ENCODE data around the gene BDH1.

BDH1 gene

DNA sequence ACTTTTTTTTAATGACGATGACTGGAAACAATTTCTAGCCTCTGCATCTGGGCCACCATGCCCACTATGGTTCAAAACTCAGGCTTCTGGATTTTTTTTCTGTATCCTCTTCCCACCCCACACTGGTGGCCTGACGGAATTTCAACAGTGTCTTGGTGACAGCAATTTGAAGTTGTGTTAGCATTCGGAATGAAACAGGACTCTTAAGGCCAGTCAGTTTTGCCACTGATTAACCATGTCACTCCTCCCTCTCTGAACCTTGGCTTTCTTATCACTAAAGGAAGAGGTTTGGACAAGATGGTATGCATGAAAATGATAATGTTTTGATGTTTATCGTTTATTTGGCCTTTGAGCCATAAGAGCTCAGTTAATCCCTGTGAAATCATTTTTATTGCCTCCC is 41.6 kb upstream of the BDH1 start:
- H3K4me3 ChIP-seq (ENCODE audit: control insufficient read depth, low read depth, low read length), result no peak overlapping the region
- TF ChIP-seq, protein P1, sequence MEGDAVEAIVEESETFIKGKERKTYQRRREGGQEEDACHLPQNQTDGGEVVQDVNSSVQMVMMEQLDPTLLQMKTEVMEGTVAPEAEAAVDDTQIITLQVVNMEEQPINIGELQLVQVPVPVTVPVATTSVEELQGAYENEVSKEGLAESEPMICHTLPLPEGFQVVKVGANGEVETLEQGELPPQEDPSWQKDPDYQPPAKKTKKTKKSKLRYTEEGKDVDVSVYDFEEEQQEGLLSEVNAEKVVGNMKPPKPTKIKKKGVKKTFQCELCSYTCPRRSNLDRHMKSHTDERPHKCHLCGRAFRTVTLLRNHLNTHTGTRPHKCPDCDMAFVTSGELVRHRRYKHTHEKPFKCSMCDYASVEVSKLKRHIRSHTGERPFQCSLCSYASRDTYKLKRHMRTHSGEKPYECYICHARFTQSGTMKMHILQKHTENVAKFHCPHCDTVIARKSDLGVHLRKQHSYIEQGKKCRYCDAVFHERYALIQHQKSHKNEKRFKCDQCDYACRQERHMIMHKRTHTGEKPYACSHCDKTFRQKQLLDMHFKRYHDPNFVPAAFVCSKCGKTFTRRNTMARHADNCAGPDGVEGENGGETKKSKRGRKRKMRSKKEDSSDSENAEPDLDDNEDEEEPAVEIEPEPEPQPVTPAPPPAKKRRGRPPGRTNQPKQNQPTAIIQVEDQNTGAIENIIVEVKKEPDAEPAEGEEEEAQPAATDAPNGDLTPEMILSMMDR (conservative IDR thresholded peaks at IDR 0.05; ENCODE audit: control insufficient read depth, insufficient read depth, low read depth, low read length), result no peak
- DNase-seq (ENCODE audit: low read depth), result no peak

DNA sequence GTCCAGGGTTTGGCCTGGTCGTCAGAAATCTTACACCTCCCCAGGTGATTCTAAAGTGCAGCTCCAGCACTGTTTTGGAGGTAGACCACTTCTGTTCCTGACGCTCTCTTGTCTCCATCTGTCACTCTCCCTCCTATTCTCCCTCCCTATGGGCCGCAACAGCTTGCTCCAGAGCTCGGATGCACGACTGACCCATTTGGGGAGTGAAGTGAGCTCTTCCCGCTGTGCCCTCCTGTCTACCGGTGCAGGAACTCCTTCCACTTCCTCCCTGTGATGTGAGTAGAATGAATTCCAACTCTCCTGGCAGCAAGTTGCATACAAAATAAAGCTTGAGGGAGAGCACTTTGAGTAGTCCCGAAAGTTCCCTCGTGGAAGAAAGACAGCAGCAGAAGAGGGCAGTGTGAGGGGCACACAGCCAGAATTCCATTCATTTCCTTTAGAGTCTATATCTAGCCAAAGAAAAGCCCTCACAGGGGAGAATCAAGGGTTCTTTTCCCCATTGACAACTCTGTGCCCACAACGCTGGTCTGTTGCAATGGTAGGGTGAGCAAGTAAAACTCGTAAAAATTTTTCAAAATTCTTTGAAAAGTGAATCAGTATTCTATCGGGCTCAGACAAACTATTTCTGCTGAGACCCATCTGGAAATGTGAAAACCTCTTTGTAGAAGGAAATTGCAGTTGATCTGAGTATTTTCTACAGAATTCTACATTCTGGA is 39.9 kb upstream of the BDH1 start:
- no peak for DNase-seq (ENCODE audit: low read depth)
- no peak overlapping the region for H3K4me3 ChIP-seq (ENCODE audit: control insufficient read depth, low read depth, low read length)
- TF ChIP-seq, protein P1 (conservative IDR thresholded peaks at IDR 0.05; ENCODE audit: control insufficient read depth, insufficient read depth, low read depth, low read length), result no peak

DNA sequence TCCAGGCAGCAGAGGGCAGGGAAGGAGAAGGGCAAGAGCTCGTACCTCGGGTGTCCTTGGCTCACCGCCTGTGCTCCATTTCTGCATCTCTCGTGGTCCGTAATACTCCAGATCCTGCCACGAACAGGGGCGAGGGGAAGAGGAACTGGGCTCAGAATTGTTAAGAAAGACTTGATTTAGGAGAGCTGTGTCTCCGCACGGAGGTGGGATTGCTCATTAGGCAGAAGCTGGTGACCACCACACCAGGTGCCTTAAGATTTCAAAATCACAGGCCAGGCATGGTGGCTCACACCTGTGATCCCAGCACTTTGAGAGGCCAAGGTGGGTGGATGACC is 37.2 kb upstream of the BDH1 start:
- TF ChIP-seq, protein P1 (conservative IDR thresholded peaks at IDR 0.05; ENCODE audit: control insufficient read depth, insufficient read depth, low read depth, low read length), result no peak
- no peak overlapping the region for H3K4me3 ChIP-seq (ENCODE audit: control insufficient read depth, low read depth, low read length)
- DNase-seq (ENCODE audit: low read depth), result no peak

DNA sequence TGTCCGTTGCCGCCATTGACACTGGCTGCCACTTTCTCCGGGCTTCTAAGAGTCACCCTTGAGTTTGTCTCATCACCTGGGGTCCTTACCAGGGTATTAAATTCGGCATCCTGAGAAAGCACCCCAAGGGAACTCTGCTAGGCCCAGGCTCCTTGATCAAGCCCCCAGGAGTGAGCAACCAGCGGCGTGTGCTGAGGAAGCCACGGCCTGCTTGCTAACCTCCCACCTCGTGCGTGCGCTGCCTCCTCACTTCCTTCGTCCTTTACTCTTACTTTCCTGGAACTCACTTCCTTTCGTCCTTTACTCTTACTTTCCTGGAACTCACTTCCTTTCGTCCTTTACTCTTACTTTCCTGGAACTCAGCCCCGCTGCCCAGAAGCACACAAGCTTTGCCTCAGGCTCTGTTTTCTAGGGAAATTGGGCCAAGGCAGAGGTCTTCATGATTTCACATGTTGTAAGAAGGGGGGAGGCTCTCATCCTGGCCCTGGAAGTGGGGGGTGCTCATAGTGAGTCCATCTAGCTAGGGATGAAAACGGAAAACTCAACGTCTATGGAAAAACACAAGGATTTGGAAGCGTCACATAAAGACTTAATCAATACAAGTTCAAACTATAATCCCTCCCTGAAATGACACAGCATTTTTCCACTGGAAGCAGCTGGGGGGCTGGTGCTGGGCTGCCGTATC is 36.7 kb upstream of the BDH1 start:
- no peak for DNase-seq (ENCODE audit: low read depth)

DNA sequence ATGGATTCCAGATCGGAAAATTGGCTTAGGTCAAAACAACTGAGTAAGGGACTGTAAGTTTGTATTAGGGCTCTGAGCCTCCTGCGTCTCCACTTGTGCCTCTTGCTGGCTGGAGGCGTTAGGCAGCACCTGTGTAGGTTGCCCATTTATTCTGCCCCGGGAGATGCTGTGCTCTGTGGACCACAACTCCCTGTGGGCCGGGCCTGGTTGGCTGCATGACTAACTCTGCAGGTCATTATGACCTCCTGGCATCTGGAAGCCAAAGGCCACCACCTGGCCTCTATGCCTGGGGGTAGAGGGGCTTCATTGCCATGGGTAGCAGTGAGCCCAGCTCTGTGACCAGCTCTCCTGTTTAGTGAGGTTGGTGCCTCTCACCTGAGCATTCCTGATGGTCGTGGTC is 36.0 kb upstream of the BDH1 start:
- TF ChIP-seq, protein P1 (conservative IDR thresholded peaks at IDR 0.05; ENCODE audit: control insufficient read depth, insufficient read depth, low read depth, low read length), result no peak
- DNase-seq (ENCODE audit: low read depth), result no peak
- H3K4me3 ChIP-seq (ENCODE audit: control insufficient read depth, low read depth, low read length), result no peak overlapping the region

More for the DNA sequence above, 36.7 kb upstream of the BDH1 start:
- TF ChIP-seq, protein P1 (conservative IDR thresholded peaks at IDR 0.05; ENCODE audit: control insufficient read depth, insufficient read depth, low read depth, low read length), result no peak
- H3K4me3 ChIP-seq (ENCODE audit: control insufficient read depth, low read depth, low read length), result no peak overlapping the region

DNA sequence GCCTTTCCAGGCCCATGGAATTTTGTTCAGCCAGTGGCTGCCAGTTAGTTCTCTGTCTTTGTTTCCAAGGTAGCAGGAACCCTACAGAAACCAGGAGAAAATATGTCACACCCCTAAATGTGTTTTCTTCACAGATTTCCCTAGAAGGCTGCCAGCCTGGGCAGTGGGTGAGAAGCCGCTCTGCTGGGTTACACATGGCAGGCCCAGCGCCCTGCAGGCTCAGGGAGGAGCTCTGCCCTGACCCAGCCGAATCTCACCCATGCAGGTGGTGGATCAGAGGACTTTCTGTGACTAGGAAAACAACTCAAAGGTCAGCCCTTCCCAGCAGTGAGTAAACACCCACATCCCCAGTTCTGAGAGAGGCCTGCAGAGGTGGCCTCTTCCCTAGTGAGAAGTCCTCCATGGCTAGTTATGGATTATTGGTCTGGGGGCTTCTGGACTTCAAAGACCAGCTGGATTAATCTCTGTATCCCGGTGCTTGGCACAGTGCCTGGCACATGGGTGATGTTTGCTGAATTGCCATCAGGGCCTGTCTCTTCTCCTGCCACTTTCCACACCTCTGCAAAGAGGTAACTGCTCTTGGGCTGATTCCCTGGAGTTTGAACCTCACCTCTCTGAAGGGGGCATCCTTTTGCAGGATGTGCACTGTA is 34.7 kb upstream of the BDH1 start:
- DNase-seq (ENCODE audit: low read depth), result no peak
- H3K4me3 ChIP-seq (ENCODE audit: control insufficient read depth, low read depth, low read length), result no peak overlapping the region
- TF ChIP-seq, protein P1 (conservative IDR thresholded peaks at IDR 0.05; ENCODE audit: control insufficient read depth, insufficient read depth, low read depth, low read length), result no peak
